ENCODE measurements around the gene HS6ST2.
A peak's percentile ranks its signal among the peaks of the same experiment; 100 is the strongest.

HS6ST2 gene

GRCh38 chrX:132955690-132956089 lies 2.7 kb downstream of the HS6ST2 start:
- H2BK12ac ChIP-seq (ENCODE audit: low read length) = no peak overlapping the region
- H3K23ac ChIP-seq (ENCODE audit: low read depth, low read length, poor library complexity) = no peak overlapping the region
- peak overlapping the region; percentile 57 for H3K18ac ChIP-seq (ENCODE audit: low read length)
- H3K27me3 ChIP-seq (ENCODE audit: control insufficient read depth in 3 of 3, insufficient read depth in 3 of 3, low read depth in 1 of 3, low read length in 3 of 3) = peaks cover 0 to 6% (median 0%) of the 10 kb centered on the region in 3 experiments
- no peak overlapping the region for H4K91ac ChIP-seq (ENCODE audit: low read depth, low read length, poor library complexity)
- DNase-seq (ENCODE audit: low spot score) = no peak
- H2BK5ac ChIP-seq (ENCODE audit: low read length) = no peak overlapping the region
- H2BK120ac ChIP-seq (ENCODE audit: low read depth, low read length) = no peak overlapping the region
- H3K4ac ChIP-seq (ENCODE audit: low read length) = no peak overlapping the region
- peak overlapping the region; percentile 54 for H3K4me2 ChIP-seq (ENCODE audit: insufficient read depth, low read length, poor library complexity, severe bottlenecking)
- peak overlapping the region; percentile 70 for H3K9ac ChIP-seq (ENCODE audit: low read depth, low read length, poor library complexity)
- H4K8ac ChIP-seq (ENCODE audit: low read depth, low read length) = no peak overlapping the region
- H3K4me3 ChIP-seq (ENCODE audit: low read length in 2 of 2) = peak overlapping the region in 1 of 2 donors; percentile 99
- H3K9me3 ChIP-seq (replicated peaks in 1 of 2; ENCODE audit: control insufficient read depth in 2 of 2, insufficient read depth in 1 of 2, low read depth in 1 of 2, low read length in 2 of 2) = no peaks in the 10 kb centered on the region
- H2AK5ac ChIP-seq (ENCODE audit: low read depth, low read length) = no peak overlapping the region
- peaks cover 6 to 18% of the 10 kb centered on the region in 2 donors for H3K4me1 ChIP-seq (ENCODE audit: control insufficient read depth in 2 of 2, insufficient read depth in 1 of 2, low read depth in 1 of 2, low read length in 2 of 2)
- WGBS, 2 donors (ENCODE audit: extremely low coverage in 2 of 2, insufficient read length in 2 of 2, insufficient replicate concordance in 1 of 2) = no CpG with 5 or more reads among the region's 11 CpGs
- H3K36me3 ChIP-seq (replicated peaks in 1 of 2; ENCODE audit: control insufficient read depth in 2 of 2, insufficient read depth in 2 of 2, low read length in 2 of 2) = no peaks in the 10 kb centered on the region
- no peak overlapping the region for H3K27ac ChIP-seq (replicated peaks; ENCODE audit: low read length)
- H3K79me1 ChIP-seq (ENCODE audit: low read depth, low read length) = peaks cover 5% of the 10 kb centered on the region
- H2AFZ ChIP-seq (ENCODE audit: low read length) = no peak overlapping the region
- H2BK15ac ChIP-seq (ENCODE audit: low read length) = no peak overlapping the region
- no peak overlapping the region for H3K14ac ChIP-seq (ENCODE audit: low read length)

GRCh38 chrX:132954323-132954722 lies 4.1 kb downstream of the HS6ST2 start:
- Histone ChIP-seq H4K91ac (ENCODE audit: low read depth, low read length, poor library complexity) (no peak overlapping the region), H3K14ac (ENCODE audit: low read length) (no peak overlapping the region), H3K4me1 (ENCODE audit: control insufficient read depth in 2 of 2, insufficient read depth in 1 of 2, low read depth in 1 of 2, low read length in 2 of 2) (peaks cover 5 to 12% of the 10 kb centered on the region in 2 donors), H3K18ac (ENCODE audit: low read length) (no peak overlapping the region), H3K4me3 (ENCODE audit: low read length in 2 of 2) (no peak overlapping the region), H2BK5ac (ENCODE audit: low read length) (no peak overlapping the region), H3K9ac (ENCODE audit: low read depth, low read length, poor library complexity) (no peak overlapping the region), H3K4ac (ENCODE audit: low read length) (no peak overlapping the region), H2BK15ac (ENCODE audit: low read length) (no peak overlapping the region), H3K23ac (ENCODE audit: low read depth, low read length, poor library complexity) (no peak overlapping the region), H3K4me2 (ENCODE audit: insufficient read depth, low read length, poor library complexity, severe bottlenecking) (no peak overlapping the region), H4K8ac (ENCODE audit: low read depth, low read length) (no peak overlapping the region), H3K9me3 (replicated peaks in 1 of 2; ENCODE audit: control insufficient read depth in 2 of 2, insufficient read depth in 1 of 2, low read depth in 1 of 2, low read length in 2 of 2) (no peaks in the 10 kb centered on the region), H3K36me3 (replicated peaks in 1 of 2; ENCODE audit: control insufficient read depth in 2 of 2, insufficient read depth in 2 of 2, low read length in 2 of 2) (no peaks in the 10 kb centered on the region), H3K79me1 (ENCODE audit: low read depth, low read length) (peaks cover 5% of the 10 kb centered on the region), H3K27me3 (ENCODE audit: control insufficient read depth in 3 of 3, insufficient read depth in 3 of 3, low read depth in 1 of 3, low read length in 3 of 3) (peaks cover 0 to 6% (median 0%) of the 10 kb centered on the region in 3 experiments), H2AFZ (ENCODE audit: low read length) (no peak overlapping the region), H2BK120ac (ENCODE audit: low read depth, low read length) (no peak overlapping the region), H3K27ac (replicated peaks; ENCODE audit: low read length) (no peak overlapping the region), H2BK12ac (ENCODE audit: low read length) (no peak overlapping the region), H2AK5ac (ENCODE audit: low read depth, low read length) (no peak overlapping the region)
- DNase-seq (ENCODE audit: low spot score) = no peak
- no CpG with 5 or more reads among the region's 3 CpGs for WGBS, 2 donors (ENCODE audit: extremely low coverage in 2 of 2, insufficient read length in 2 of 2, insufficient replicate concordance in 1 of 2)

- Histone ChIP-seq H3K79me1 (ENCODE audit: low read depth, low read length) (peaks cover 5% of the 10 kb centered on the region), H3K4me3 (ENCODE audit: low read length in 2 of 2) (no peak overlapping the region), H3K36me3 (replicated peaks in 1 of 2; ENCODE audit: control insufficient read depth in 2 of 2, insufficient read depth in 2 of 2, low read length in 2 of 2) (no peaks in the 10 kb centered on the region), H3K9ac (ENCODE audit: low read depth, low read length, poor library complexity) (no peak overlapping the region), H2BK120ac (ENCODE audit: low read depth, low read length) (no peak overlapping the region), H2BK5ac (ENCODE audit: low read length) (no peak overlapping the region), H3K18ac (ENCODE audit: low read length) (no peak overlapping the region), H3K14ac (ENCODE audit: low read length) (no peak overlapping the region), H2AFZ (ENCODE audit: low read length) (no peak overlapping the region), H3K27ac (replicated peaks; ENCODE audit: low read length) (peak overlapping the region; percentile 65), H3K4ac (ENCODE audit: low read length) (no peak overlapping the region), H3K27me3 (ENCODE audit: control insufficient read depth in 3 of 3, insufficient read depth in 3 of 3, low read depth in 1 of 3, low read length in 3 of 3) (peaks cover 0 to 6% (median 0%) of the 10 kb centered on the region in 3 experiments), H4K8ac (ENCODE audit: low read depth, low read length) (no peak overlapping the region), H3K4me2 (ENCODE audit: insufficient read depth, low read length, poor library complexity, severe bottlenecking) (no peak overlapping the region), H3K4me1 (ENCODE audit: control insufficient read depth in 2 of 2, insufficient read depth in 1 of 2, low read depth in 1 of 2, low read length in 2 of 2) (peaks cover 3 to 12% of the 10 kb centered on the region in 2 donors), H4K91ac (ENCODE audit: low read depth, low read length, poor library complexity) (no peak overlapping the region), H2BK15ac (ENCODE audit: low read length) (no peak overlapping the region), H2AK5ac (ENCODE audit: low read depth, low read length) (no peak overlapping the region), H2BK12ac (ENCODE audit: low read length) (no peak overlapping the region), H3K9me3 (replicated peaks in 1 of 2; ENCODE audit: control insufficient read depth in 2 of 2, insufficient read depth in 1 of 2, low read depth in 1 of 2, low read length in 2 of 2) (no peaks in the 10 kb centered on the region), H3K23ac (ENCODE audit: low read depth, low read length, poor library complexity) (no peak overlapping the region)
- DNase-seq (ENCODE audit: low spot score) = no peak
- WGBS, 2 donors (ENCODE audit: extremely low coverage in 2 of 2, insufficient read length in 2 of 2, insufficient replicate concordance in 1 of 2) = no CpG with 5 or more reads among the region's 7 CpGs
These were observed 5.1 kb downstream of the HS6ST2 start for GRCh38 chrX:132953354-132953753.

GRCh38 chrX:132948648-132949260 lies 9.7 kb downstream of the HS6ST2 start:
- H3K4me2 ChIP-seq (ENCODE audit: insufficient read depth, low read length, poor library complexity, severe bottlenecking) = no peak overlapping the region
- no peak for DNase-seq (ENCODE audit: low spot score)
- no peak overlapping the region for H2BK120ac ChIP-seq (ENCODE audit: low read depth, low read length)
- no peak overlapping the region for H3K4ac ChIP-seq (ENCODE audit: low read length)
- H2BK15ac ChIP-seq (ENCODE audit: low read length) = no peak overlapping the region
- WGBS, 2 donors (ENCODE audit: extremely low coverage in 2 of 2, insufficient read length in 2 of 2, insufficient replicate concordance in 1 of 2) = no CpG with 5 or more reads among the region's 4 CpGs
- no peak overlapping the region for H3K23ac ChIP-seq (ENCODE audit: low read depth, low read length, poor library complexity)
- H2AFZ ChIP-seq (ENCODE audit: low read length) = no peak overlapping the region
- no peaks in the 10 kb centered on the region for H3K9me3 ChIP-seq (replicated peaks in 1 of 2; ENCODE audit: control insufficient read depth in 2 of 2, insufficient read depth in 1 of 2, low read depth in 1 of 2, low read length in 2 of 2)
- H4K91ac ChIP-seq (ENCODE audit: low read depth, low read length, poor library complexity) = no peak overlapping the region
- H2BK5ac ChIP-seq (ENCODE audit: low read length) = no peak overlapping the region
- no peaks in the 10 kb centered on the region for H3K36me3 ChIP-seq (replicated peaks in 1 of 2; ENCODE audit: control insufficient read depth in 2 of 2, insufficient read depth in 2 of 2, low read length in 2 of 2)
- H3K9ac ChIP-seq (ENCODE audit: low read depth, low read length, poor library complexity) = no peak overlapping the region
- no peak overlapping the region for H3K27ac ChIP-seq (replicated peaks; ENCODE audit: low read length)
- peaks cover 0 to 3% (median 0%) of the 10 kb centered on the region in 3 experiments for H3K27me3 ChIP-seq (ENCODE audit: control insufficient read depth in 3 of 3, insufficient read depth in 3 of 3, low read depth in 1 of 3, low read length in 3 of 3)
- H2BK12ac ChIP-seq (ENCODE audit: low read length) = no peak overlapping the region
- no peaks in the 10 kb centered on the region for H3K79me1 ChIP-seq (ENCODE audit: low read depth, low read length)
- no peak overlapping the region for H4K8ac ChIP-seq (ENCODE audit: low read depth, low read length)
- H3K4me1 ChIP-seq (ENCODE audit: control insufficient read depth in 2 of 2, insufficient read depth in 1 of 2, low read depth in 1 of 2, low read length in 2 of 2) = peaks cover 0 to 7% of the 10 kb centered on the region in 2 donors
- H3K18ac ChIP-seq (ENCODE audit: low read length) = no peak overlapping the region
- H2AK5ac ChIP-seq (ENCODE audit: low read depth, low read length) = no peak overlapping the region
- no peak overlapping the region for H3K4me3 ChIP-seq (ENCODE audit: low read length in 2 of 2)
- no peak overlapping the region for H3K14ac ChIP-seq (ENCODE audit: low read length)

All from neuronal stem cell (in vitro differentiated cells).